HepG2 (cell line): ENCODE results near the gene ATP5F1E. TPM values are rescaled to one million over a fixed set of nuclear protein-coding genes. Genes with fewer than 3 reads are reported as not detected.
A peak's percentile ranks its signal among the peaks of the same experiment; 100 is the strongest.

Experiments used
- ADNP ChIP-seq: sonication (generic); formaldehyde crosslinking; IDR thresholded peaks from 2 replicates; pipeline ENCODE4 v1.4.0; 2020; ENCODE audit warnings: missing genetic modification reagents
- AFF4 ChIP-seq: sonication (generic); formaldehyde crosslinking; IDR thresholded peaks from 2 replicates; pipeline ENCODE4 v1.4.0; 2020; ENCODE audit warnings: missing genetic modification reagents
- CENPX ChIP-seq: sonication (generic); formaldehyde crosslinking; IDR thresholded peaks from 2 replicates; pipeline ENCODE4 v1.9.0; 2021; ENCODE audit warnings: mild to moderate bottlenecking, missing genetic modification reagents, moderate library complexity
- ELF3 ChIP-seq: IDR thresholded peaks from 2 replicates; pipeline ENCODE4 v1.6.1; 2016; ENCODE audit warnings: missing genetic modification reagents, missing compliant biosample characterization
- EP300 ChIP-seq, 3 experiments: sonication (generic) in 1 of 3; formaldehyde crosslinking in 1 of 3; IDR thresholded peaks; 2 replicates each; pipeline versions ENCODE4 v1.5.1 to v1.6.1; 2011 to 2020; ENCODE audit warnings: low read depth in 2 of 3, low read length in 2 of 3, borderline replicate concordance in 1 of 3, improper control_type of control experiment in 1 of 3, mild to moderate bottlenecking in 1 of 3, missing genetic modification reagents in 1 of 3, moderate library complexity in 1 of 3
- ERF ChIP-seq: IDR thresholded peaks from 2 replicates; pipeline ENCODE4 v1.6.1; 2018; ENCODE audit warnings: missing biosample characterization, missing genetic modification reagents
- HDAC6 ChIP-seq: fragments of 200-600 bp; sonication (generic); IDR thresholded peaks from 2 replicates; pipeline ENCODE4 v1.7.0; 2017; ENCODE audit warnings: mild to moderate bottlenecking, antibody characterized with exemption, low read length, low read depth
- HOXA7 ChIP-seq: sonication (generic); formaldehyde crosslinking; IDR thresholded peaks from 2 replicates; pipeline ENCODE4 v1.8.1; 2022; ENCODE audit warnings: mild to moderate bottlenecking, missing genetic modification reagents, moderate library complexity
- HOXD1 ChIP-seq: sonication (generic); formaldehyde crosslinking; IDR thresholded peaks from 2 replicates; pipeline ENCODE4 v1.5.0; 2020; ENCODE audit warnings: missing genetic modification reagents
- IKZF4 ChIP-seq: sonication (generic); formaldehyde crosslinking; IDR thresholded peaks from 2 replicates; pipeline ENCODE4 v1.5.1; 2020; ENCODE audit warnings: borderline replicate concordance, mild to moderate bottlenecking, low read depth, missing genetic modification reagents; ENCODE audit errors: not compliant biosample characterization
- KLF15 ChIP-seq: sonication (generic); formaldehyde crosslinking; IDR thresholded peaks from 2 replicates; pipeline ENCODE4 v1.8.1; 2023; ENCODE audit warnings: borderline replicate concordance, mild to moderate bottlenecking, inconsistent platforms, missing genetic modification reagents, mixed read lengths
- MLLT10 ChIP-seq: sonication (generic); formaldehyde crosslinking; IDR thresholded peaks from 2 replicates; pipeline ENCODE4 v1.4.0; 2020; ENCODE audit warnings: missing genetic modification reagents
- NFE2 ChIP-seq: sonication (generic); formaldehyde crosslinking; IDR thresholded peaks from 2 replicates; pipeline ENCODE4 v1.4.0; 2020; ENCODE audit warnings: missing genetic modification reagents
- NFKB2 ChIP-seq: sonication (generic); formaldehyde crosslinking; IDR thresholded peaks from 2 replicates; pipeline ENCODE4 v1.4.0; 2020; ENCODE audit warnings: missing genetic modification reagents, borderline replicate concordance
- POLR2AphosphoS5 ChIP-seq: IDR thresholded peaks from 2 replicates; pipeline ENCODE4 v1.6.1; 2012; ENCODE audit warnings: low read depth, low read length
- SALL1 ChIP-seq: sonication (generic); formaldehyde crosslinking; IDR thresholded peaks from 2 replicates; pipeline ENCODE4 v1.8.0; 2022; ENCODE audit warnings: mild to moderate bottlenecking, missing genetic modification reagents
- SRSF9 ChIP-seq: fragments of 200-400 bp; formaldehyde crosslinking; IDR thresholded peaks from 2 replicates; pipeline ENCODE4 v1.6.1; 2018; ENCODE audit warnings: borderline replicate concordance, mild to moderate bottlenecking, low read depth, low read length; ENCODE audit not compliant: insufficient read depth, poor library complexity, severe bottlenecking
- ZC3H13 ChIP-seq: sonication (generic); formaldehyde crosslinking; IDR thresholded peaks from 2 replicates; pipeline ENCODE4 v1.8.1; 2023; ENCODE audit warnings: mild to moderate bottlenecking, missing genetic modification reagents, moderate library complexity
- ZFP62 ChIP-seq: sonication (generic); formaldehyde crosslinking; IDR thresholded peaks from 2 replicates; pipeline ENCODE4 v1.4.0; 2020; ENCODE audit warnings: missing genetic modification reagents
- ZFP90 ChIP-seq: sonication (generic); formaldehyde crosslinking; IDR thresholded peaks from 2 replicates; pipeline ENCODE4 v1.8.0; 2022; ENCODE audit warnings: missing genetic modification reagents, mild to moderate bottlenecking, inconsistent platforms, borderline replicate concordance
- ZFY ChIP-seq: sonication (generic); formaldehyde crosslinking; IDR thresholded peaks from 2 replicates; pipeline ENCODE4 v1.4.0; 2020; ENCODE audit warnings: missing genetic modification reagents
- ZIK1 ChIP-seq: sonication (generic); formaldehyde crosslinking; IDR thresholded peaks from 2 replicates; pipeline ENCODE4 v1.5.0; 2020; ENCODE audit warnings: mild to moderate bottlenecking, low read depth, missing genetic modification reagents, borderline replicate concordance
- ZNF44 ChIP-seq: sonication (generic); formaldehyde crosslinking; IDR thresholded peaks from 2 replicates; pipeline ENCODE4 v1.5.1; 2020; ENCODE audit warnings: mild to moderate bottlenecking, missing genetic modification reagents
- ZNF501 ChIP-seq: sonication (generic); formaldehyde crosslinking; IDR thresholded peaks from 2 replicates; pipeline ENCODE4 v1.5.1; 2020; ENCODE audit warnings: mild to moderate bottlenecking, moderate library complexity, missing genetic modification reagents
- ZNF562 ChIP-seq: sonication (generic); formaldehyde crosslinking; IDR thresholded peaks from 2 replicates; pipeline ENCODE4 v1.8.0; 2022; ENCODE audit warnings: missing genetic modification reagents, borderline replicate concordance
- ZNF777 ChIP-seq: sonication (generic); formaldehyde crosslinking; IDR thresholded peaks from 2 replicates; pipeline ENCODE4 v1.4.0; 2020; ENCODE audit warnings: missing genetic modification reagents
- polyA plus RNA-seq, 8 experiments: library from polyadenylated mRNA; depleted of rRNA in 3 of 8; stranded (reverse) in 7 of 8; unstranded in 1 of 8; fragments of >200 nt; fragmentation: Illumina TruSeq in 4 of 8; extraction: Trizol in 4 of 8; gene quantifications; 2 replicates each; pipeline versions ENCODE4 v1.2.1 to v1.2.3, GENCODE V29; 2011 to 2016; ENCODE audit warnings: low read depth in 4 of 8, missing spikeins in 1 of 8, mixed read lengths in 1 of 8; ENCODE audit not compliant: insufficient read depth in 1 of 8
- total RNA-seq, 5 experiments: library from RNA; depleted of rRNA; stranded (reverse); fragments of >200 nt; fragmentation: Illumina TruSeq; extraction: Trizol; gene quantifications; 2 replicates each; pipeline ENCODE4 v1.2.3, GENCODE V29; 2016; ENCODE audit warnings: low read depth in 1 of 5

Gene ATP5F1E
- total and polyA plus RNA-seq, 2 of the 13 experiments (the other 11 are each of a cell fraction or from before 2014, with no cell fraction given), result 121 to 134 TPM

- TF ChIP-seq ZFY, result no peak
- no peak for TF ChIP-seq NFE2 (CRISPR knock-in tag)
- TF ChIP-seq MLLT10, result no peak
- TF ChIP-seq EP300 (IDR thresholded peaks at IDR 0.05; ENCODE audit: low read depth in 2 of 2, low read length in 2 of 2), result peak in 1 of 2 experiments; percentile 20; a peak in 1 of 4 replicates
- no peak for TF ChIP-seq EP300 (CRISPR knock-in tag; IDR thresholded peaks at IDR 0.05; ENCODE audit: borderline replicate concordance)
- TF ChIP-seq ZNF562 (CRISPR knock-in tag), result no peak
- no peak for TF ChIP-seq ZNF777 (CRISPR knock-in tag)
- no peak for TF ChIP-seq ZNF44 (CRISPR knock-in tag)
- TF ChIP-seq KLF15 (CRISPR knock-in tag), result no peak
- TF ChIP-seq ERF (CRISPR knock-in tag), result no peak
- no peak for TF ChIP-seq SRSF9
- no peak for TF ChIP-seq ADNP (CRISPR knock-in tag)
- TF ChIP-seq HOXA7 (CRISPR knock-in tag), result no peak
- TF ChIP-seq ZFP62 (CRISPR knock-in tag), result no peak
- TF ChIP-seq SALL1 (CRISPR knock-in tag), result peak; percentile 30; the same call in 1 of the 2 replicates
- no peak for TF ChIP-seq ELF3 (CRISPR knock-in tag)
- TF ChIP-seq POLR2AphosphoS5, result peak; percentile 30; the same call in 1 of the 2 replicates
- TF ChIP-seq AFF4, result no peak
- TF ChIP-seq ZNF501, result peak; percentile 50; the same call in 1 of the 2 replicates
- TF ChIP-seq NFKB2 (CRISPR knock-in tag), result no peak
- no peak for TF ChIP-seq ZFP90 (CRISPR knock-in tag)
- TF ChIP-seq ZIK1, result no peak
- no peak; the same call in 1 of the 2 replicates for TF ChIP-seq ZC3H13 (CRISPR knock-in tag)
- TF ChIP-seq HOXD1, result no peak
- no peak for TF ChIP-seq CENPX (CRISPR knock-in tag)
- no peak for TF ChIP-seq HDAC6
- no peak for TF ChIP-seq IKZF4 (CRISPR knock-in tag)
These were observed 15.2 kb downstream of the ATP5F1E start (continued) for GRCh38 chr20:59016795-59017492.
